Islet of Langerhans (tissue), 1 donor: Measurements from ENCODE around the gene RHEX.
A peak's percentile ranks its signal among the peaks of the same experiment; 100 is the strongest.

Source experiments
- FAIRE-seq: peaks from one replicate; lab custom pipeline; 2011; peaks lifted over from hg19 to GRCh38; lab: Jason Lieb, UNC

Gene RHEX

DNA sequence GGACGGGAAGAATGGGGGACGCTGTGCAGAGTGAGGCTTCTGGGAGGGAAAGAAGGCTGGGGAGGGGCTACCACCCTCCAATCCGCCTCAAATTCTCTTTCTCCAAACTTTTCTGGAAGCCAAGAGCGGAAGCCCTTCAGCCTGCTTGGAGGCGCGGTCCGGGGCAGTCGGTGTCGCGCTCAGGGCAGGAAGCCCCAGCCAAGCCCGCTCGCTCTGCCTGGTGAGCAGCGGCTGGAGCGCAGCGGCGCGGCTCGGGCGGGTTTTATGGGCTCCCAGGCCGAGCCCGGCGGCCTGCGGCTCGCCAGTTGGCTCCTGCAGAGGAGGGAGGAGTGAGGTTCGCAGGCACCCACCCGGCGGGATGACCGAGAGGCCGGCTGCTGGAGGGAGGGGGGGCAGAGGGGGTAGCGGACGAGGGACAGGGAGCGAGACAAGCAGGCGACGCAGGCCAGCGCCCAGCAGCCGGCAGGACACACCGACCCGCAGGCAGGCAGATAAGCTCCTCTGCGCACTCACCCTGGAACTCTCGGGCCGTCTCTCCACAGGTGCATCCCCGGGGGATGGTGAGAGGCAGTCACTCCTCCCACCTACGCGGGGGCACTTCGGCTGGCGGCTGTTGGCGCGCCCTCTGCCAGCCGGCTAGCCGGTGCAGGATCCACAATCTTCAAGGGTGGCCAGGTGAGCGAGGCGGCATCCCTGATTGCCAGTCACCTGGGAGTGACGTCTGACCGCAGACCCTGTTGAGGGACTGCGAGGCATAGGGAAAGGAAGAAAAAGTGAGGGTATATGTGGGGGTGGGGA lies 64.4 kb downstream of the RHEX start, which contains the start of gene AVPR1B:
Gene AVPR1B (minus strand): TSS at position 238 of the 798 bp plus-strand sequence. CDS start 498 bp downstream, outside the sequence.
- FAIRE-seq: no peak

- no peak for FAIRE-seq
Measured at GRCh38 chr1:206120406-206120805, 67.4 kb downstream of the RHEX start.

DNA sequence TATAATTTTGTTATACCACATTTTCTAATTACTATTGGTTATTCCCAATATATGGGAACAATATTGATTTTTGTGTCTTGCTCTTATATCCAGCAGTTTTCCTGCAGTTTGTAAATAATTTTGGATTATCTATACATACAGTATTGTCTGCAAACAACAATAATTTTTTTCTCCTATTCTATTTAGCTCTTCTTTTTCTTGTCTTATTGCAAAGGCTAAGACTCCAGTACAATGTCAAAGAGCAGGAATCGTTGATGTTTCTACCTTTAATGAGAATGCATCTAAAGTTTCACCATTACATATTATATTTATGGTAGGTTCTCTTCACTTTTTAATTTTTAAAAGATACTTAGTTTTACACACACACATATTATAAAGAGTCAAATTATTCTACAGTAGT lies 68.3 kb downstream of the RHEX start:
- no peak for FAIRE-seq

GRCh38 chr1:206122686-206123085 lies 69.7 kb downstream of the RHEX start:
- FAIRE-seq: no peak

GRCh38 chr1:206125346-206125745 lies 72.4 kb downstream of the RHEX start:
- no peak for FAIRE-seq

- no peak for FAIRE-seq
Measured at GRCh38 chr1:206127336-206127735, 74.4 kb downstream of the RHEX start.

DNA sequence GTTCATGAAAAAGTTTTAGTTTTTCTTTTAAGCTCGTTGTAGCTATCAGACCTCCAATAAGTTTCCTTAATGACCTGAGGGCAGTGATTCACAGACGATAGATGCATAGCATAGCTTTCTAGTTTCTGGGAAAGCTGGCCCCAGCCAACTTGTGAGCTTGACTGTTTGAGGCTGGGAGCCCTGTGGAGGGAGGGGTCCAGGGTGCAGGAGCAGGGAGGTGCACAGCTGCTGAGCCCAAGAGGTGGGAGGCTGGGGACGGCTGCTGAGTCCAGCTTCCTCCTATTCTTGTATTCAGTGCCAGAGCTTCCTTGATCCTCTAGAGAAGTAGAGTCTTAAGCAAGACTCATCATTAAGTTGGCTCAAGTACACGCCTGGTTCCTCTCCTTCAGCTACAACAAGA lies 75.2 kb downstream of the RHEX start:
- FAIRE-seq: no peak

GRCh38 chr1:206131037-206131436 lies 78.1 kb downstream of the RHEX start:
- no peak for FAIRE-seq

DNA sequence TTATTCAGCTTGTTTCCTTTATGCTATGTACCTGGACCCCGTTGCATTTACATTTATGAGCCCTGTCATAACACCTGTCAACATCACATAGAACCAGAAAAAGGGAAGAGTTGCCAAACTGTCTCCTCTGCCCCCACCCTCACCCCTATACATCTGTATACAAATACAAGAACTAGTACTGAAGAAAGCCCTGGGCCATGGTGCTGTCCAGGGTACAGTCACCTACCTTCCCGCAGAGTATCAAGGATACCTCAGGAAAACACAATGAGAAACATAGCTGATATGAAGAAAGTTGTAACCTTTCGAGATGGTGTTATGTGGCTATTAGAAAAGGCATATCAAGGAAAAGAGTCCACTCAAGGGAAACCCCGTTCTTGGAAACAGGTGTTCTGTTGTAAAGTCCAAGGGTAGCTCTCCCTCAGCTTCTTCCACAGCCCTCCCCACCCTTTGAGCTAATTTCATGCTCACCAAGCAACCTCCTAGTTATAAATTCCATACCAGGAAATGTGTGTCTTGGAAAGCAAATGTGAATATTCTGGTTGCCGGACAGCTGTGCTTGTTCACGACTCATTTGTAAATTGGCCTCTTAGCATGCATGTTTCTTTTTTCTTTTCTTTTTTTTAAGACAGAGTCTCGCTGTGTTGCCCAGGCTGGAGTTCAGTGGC lies 80.9 kb downstream of the RHEX start:
- FAIRE-seq: no peak

- FAIRE-seq: no peak
Measured at GRCh38 chr1:206135248-206135647, 82.3 kb downstream of the RHEX start.

- no peak for FAIRE-seq
Measured at GRCh38 chr1:206136241-206136640, 83.3 kb downstream of the RHEX start.

DNA sequence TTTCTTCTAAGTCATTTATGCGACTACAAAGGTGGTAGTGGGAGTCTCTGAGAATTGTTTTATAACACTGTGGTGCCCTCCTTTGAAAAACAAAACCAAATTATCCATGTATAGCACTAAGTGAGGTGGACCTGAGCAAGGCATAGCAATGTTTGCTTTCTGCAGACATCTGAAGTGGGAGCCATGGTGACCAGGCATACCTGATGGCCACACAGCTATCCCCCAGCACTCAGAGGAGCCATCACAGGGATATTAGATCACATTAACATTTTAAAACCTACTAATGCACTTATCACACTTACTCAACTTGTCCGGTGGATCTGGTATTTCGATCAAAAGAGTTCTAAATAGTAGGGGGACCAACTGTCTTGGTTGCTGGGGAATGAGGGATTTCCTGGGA lies 89.0 kb downstream of the RHEX start:
- no peak for FAIRE-seq

GRCh38 chr1:206142770-206143169 lies 89.8 kb downstream of the RHEX start:
- no peak for FAIRE-seq

DNA sequence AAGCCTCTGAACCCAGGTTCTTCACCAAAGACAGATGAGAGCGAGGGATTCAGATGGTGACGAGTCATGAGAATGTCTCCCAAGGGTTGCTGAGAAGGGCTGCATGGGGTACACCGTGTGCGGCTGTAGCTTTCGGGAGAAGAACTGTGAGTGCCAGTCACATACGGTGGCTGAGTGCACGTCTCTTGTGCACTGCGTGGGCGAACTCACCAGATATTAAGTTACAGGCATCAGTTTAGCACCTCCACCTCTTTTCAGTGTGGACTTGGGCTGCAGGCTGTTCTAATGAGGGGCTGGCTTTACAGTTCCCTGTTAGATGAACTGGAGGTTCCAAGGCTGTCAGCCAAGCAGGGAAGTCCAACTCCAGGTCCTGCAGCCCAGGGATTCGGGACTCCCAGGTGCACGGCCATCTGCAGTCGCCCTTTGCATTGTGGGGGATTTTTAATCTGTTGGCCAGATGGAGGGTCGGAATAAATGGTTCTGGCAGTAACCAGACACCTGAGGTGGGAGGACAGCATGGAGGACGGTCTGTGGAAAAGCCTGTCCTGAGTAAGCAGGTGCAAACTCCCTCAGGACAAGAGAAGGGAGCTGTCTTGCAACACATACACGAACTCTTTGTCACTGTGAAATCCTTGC lies 90.7 kb downstream of the RHEX start:
- FAIRE-seq: no peak

DNA sequence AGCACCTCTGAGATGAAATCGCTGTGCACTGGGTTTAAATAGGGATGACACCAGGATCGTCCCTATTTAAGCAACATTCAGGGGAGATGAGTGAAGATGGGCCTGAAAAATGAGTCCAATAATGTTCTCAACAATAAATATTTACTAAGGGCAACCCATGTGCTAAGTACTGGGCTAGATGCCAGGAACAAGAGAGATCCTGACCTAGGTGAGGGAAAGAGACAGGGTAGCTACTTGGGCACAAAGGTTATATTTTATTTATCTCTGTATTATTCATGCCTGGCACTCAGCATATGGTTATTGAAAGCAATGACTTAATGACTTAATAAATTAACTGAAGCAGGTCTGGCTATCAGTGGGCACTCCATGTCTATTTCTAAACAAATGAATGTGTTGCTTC lies 91.6 kb downstream of the RHEX start:
- FAIRE-seq: peak; percentile 13

DNA sequence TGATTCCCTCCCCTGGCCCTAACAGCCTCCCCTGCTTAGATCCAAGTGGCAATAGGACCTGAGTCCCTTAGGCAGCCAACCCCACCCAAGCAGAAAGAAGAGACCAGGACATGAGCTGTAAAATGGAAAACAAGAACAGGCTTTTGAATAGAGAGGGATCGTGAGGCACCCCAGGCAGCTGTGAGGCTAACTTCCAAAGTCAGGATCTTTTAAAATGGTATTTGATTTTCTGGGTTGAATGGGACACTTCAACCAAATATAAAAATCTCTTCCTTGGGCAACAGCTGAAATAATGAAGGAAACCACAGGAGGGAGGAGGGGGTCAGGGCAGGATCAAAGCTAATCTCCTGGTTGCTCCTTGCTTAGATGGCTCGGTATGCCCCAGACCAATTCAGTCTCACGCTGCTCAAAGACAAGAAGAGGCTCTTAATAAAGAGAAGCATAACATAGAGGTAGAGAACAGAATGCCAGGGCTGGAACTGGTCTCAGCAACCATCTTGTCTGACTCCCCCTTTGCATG lies 92.9 kb downstream of the RHEX start:
- no peak for FAIRE-seq
